Body of pancreas (tissue), 4 donors: ENCODE data around the gene ZSWIM7. TPM values are rescaled to one million over a fixed set of nuclear protein-coding genes. Genes with fewer than 3 reads are reported as not detected.

Experiments used
- ATAC-seq: fragments of 150-250 bp; one replicate; pipeline ENCODE4 v1.9.1; 2016
- DNase-seq, 4 donors: peaks; one replicate each; pipeline ENCODE4 v3.0.0-alpha.2; 2019
- H3K27ac ChIP-seq, 4 donors: fragments of 200-600 bp; sonication (generic); 1 replicate in 3 of 4; 2 replicates in 1 of 4; pipeline versions ENCODE4 v1.5.1 to v1.6.1; 2016 to 2019; ENCODE audit warnings: mild to moderate bottlenecking in 1 of 4, mixed read lengths in 1 of 4, moderate library complexity in 1 of 4
- H3K27me3 ChIP-seq, 2 donors: fragments of 200-600 bp; sonication (generic); one replicate each; pipeline ENCODE4 v1.6.0; 2016; ENCODE audit warnings: mild to moderate bottlenecking in 1 of 2
- H3K36me3 ChIP-seq, 2 donors: fragments of 200-600 bp; sonication (generic); replicated peaks in 1 of 2; 2 replicates each; pipeline ENCODE4 v1.5.1; 2016; ENCODE audit warnings: low read depth in 2 of 2; ENCODE audit not compliant: insufficient read depth in 1 of 2
- H3K4me1 ChIP-seq: fragments of 200-600 bp; sonication (generic); one replicate; pipeline ENCODE4 v1.6.0; 2016
- H3K4me3 ChIP-seq, 2 donors: fragments of 200-600 bp; sonication (generic); 1 replicate in 1 of 2; 2 replicates in 1 of 2; pipeline ENCODE4 v1.5.1; 2016 to 2019
- H3K9me3 ChIP-seq, 3 donors: fragments of 200-600 bp; sonication (generic); 1 replicate in 2 of 3; 2 replicates in 1 of 3; pipeline ENCODE4 v1.5.1; 2016
- POLR2A ChIP-seq, 3 donors: fragments of 450-650 bp; IDR thresholded peaks; one replicate each; pipeline ENCODE4 v1.6.1; 2016; ENCODE audit warnings: antibody characterized with exemption in 3 of 3, mild to moderate bottlenecking in 2 of 3
- whole genome bisulfite sequencing, 2 donors: methylation state at CpG; one replicate each; pipeline ENCODE4 v1.1.5; 2017; 5-methylcytosine and 5-hydroxymethylcytosine counted together
- intact Hi-C: fragments of 100-400 bp; cut with DNase I; formaldehyde crosslinking; loops from one replicate; pipeline ENCODE4 v1.15.1; 2023
- total RNA-seq, 2 donors: library from RNA; depleted of rRNA; stranded (reverse); fragments of >200 nt; gene quantifications; one replicate each; pipeline ENCODE4 v1.1.0, GENCODE V29; 2016
- TF ChIP-seq, protein P1 (sequence below), 7 experiments: fragments of 450-650 bp in 4 of 7; fragments of 200-600 bp in 3 of 7; sonication (generic) in 3 of 7; IDR thresholded peaks; one replicate each; pipeline ENCODE4 v1.5.1; 2016 to 2019; ENCODE audit warnings: antibody characterized with exemption in 7 of 7

Gene ZSWIM7
- total RNA-seq: 10 to 100 TPM; 18.2 to 18.8 TPM

DNA sequence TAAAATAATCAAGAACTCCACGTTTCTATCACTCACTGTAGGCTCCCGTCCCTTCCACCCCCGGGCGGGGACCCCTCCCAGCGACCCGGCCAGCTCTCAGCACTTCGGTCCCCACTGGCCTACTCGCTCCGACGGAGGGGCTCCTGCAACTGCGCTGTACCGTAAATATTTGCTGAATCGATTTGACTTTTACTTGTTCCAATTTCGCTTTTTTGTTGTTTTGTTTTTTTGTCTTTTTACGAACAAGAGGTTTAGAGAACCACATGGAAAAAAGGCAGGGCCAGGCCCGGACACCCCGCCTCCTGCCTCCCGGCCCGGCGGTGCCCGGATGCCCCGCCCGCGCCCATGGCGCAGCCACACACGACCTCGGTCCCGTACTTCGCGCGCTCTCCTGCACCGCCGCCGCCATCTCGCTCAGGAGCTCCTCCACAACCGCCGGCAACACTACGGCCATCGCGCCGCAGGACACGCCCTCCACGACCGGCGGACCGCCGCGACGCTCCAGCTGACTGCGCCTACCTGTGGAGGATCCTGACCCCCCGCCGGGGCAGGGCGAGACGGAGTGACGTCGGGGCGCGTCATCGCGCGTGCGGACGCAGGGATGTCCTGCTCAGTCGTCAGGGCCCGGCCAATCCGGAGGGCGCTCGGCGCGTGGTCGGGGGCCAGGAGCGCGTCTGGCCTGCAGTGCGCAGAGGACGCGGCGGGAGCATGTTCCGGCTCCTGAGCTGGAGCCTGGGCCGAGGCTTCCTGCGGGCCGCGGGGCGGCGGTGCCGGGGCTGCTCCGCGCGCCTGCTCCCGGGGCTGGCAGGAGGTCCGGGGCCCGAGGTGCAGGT, at the start of gene ZSWIM7, which contains the start of gene TTC19:
Gene ZSWIM7 (minus strand): TSS at position 564 of the 833 bp plus-strand sequence. CDS start 110 bp downstream, at position 454.
Gene TTC19 (plus strand): TSS at position 684 of the 833 bp plus-strand sequence. CDS start 25 bp downstream, at position 709.
- peaks cover 17% of the 10 kb centered on the region for H3K4me1 ChIP-seq
- H3K9me3 ChIP-seq: no peaks in the 10 kb centered on the region
- H3K36me3 ChIP-seq: peaks cover 0 to 13% of the 10 kb centered on the region in 2 donors
- 0 to 1% methylated on average over 28 to 76 of the region's 91 CpGs for WGBS, 2 donors
- ATAC-seq (peak; percentile 95), DNase-seq (peak; percentile 96 to 98 (median 98))
- H3K4me3 ChIP-seq: peak within 1 kb of the TSS; percentile 40 to 44
- intact Hi-C loops: no loop called here
- TF ChIP-seq POLR2A (IDR thresholded peaks at IDR 0.05): peak; percentile 91 to 98 (median 96)
- TF ChIP-seq, protein P1, sequence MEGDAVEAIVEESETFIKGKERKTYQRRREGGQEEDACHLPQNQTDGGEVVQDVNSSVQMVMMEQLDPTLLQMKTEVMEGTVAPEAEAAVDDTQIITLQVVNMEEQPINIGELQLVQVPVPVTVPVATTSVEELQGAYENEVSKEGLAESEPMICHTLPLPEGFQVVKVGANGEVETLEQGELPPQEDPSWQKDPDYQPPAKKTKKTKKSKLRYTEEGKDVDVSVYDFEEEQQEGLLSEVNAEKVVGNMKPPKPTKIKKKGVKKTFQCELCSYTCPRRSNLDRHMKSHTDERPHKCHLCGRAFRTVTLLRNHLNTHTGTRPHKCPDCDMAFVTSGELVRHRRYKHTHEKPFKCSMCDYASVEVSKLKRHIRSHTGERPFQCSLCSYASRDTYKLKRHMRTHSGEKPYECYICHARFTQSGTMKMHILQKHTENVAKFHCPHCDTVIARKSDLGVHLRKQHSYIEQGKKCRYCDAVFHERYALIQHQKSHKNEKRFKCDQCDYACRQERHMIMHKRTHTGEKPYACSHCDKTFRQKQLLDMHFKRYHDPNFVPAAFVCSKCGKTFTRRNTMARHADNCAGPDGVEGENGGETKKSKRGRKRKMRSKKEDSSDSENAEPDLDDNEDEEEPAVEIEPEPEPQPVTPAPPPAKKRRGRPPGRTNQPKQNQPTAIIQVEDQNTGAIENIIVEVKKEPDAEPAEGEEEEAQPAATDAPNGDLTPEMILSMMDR (IDR thresholded peaks at IDR 0.05): peak in 1 of 7 experiments; percentile 29
- peak within 1 kb of the TSS; percentile 90 to 97 (median 92) for H3K27ac ChIP-seq
- no peaks in the 10 kb centered on the region for H3K27me3 ChIP-seq

- TF ChIP-seq, protein P1 (IDR thresholded peaks at IDR 0.05): no peak
- TF ChIP-seq POLR2A (IDR thresholded peaks at IDR 0.05): no peak
- H3K27ac ChIP-seq: peak overlapping the region in 3 of 4 donors; percentile 38 to 62 (median 53)
- no peaks in the 10 kb centered on the region for H3K27me3 ChIP-seq
- intact Hi-C loops: no loop called here
- peaks cover 12% of the 10 kb centered on the region for H3K4me1 ChIP-seq
- peak; percentile 75 for ATAC-seq
- H3K9me3 ChIP-seq: no peaks in the 10 kb centered on the region
- no peak overlapping the region for H3K4me3 ChIP-seq
- 50 to 55% methylated on average over 14 of the region's 14 CpGs for WGBS, 2 donors
- peaks cover 0 to 17% of the 10 kb centered on the region in 2 donors for H3K36me3 ChIP-seq
- peak in 3 of 4 donors; percentile 17 to 35 (median 20) for DNase-seq
Measured at GRCh38 chr17:16048811-16049449, 49.4 kb upstream of the ZSWIM7 start.

DNA sequence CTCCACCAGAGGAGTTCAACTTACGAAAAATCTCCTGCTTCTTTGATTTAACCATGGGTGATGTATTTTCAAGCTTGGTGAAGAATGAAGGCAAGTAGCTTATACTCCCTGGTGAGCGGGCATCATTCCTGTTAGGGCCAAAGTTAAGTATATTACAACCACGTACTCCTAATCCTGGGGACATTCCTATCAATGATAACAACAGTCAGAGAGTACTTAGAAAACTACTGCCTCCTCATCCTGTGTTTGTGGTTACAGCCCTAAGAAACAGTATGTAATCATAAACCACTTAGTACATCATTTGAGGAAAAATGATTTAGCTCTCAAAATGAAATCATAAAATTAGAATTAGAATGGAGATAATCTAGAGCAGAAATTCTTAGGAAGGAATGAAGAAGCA, 47.5 kb upstream of the ZSWIM7 start:
- intact Hi-C loops: no loop called here
- TF ChIP-seq, protein P1 (IDR thresholded peaks at IDR 0.05): no peak
- TF ChIP-seq POLR2A (IDR thresholded peaks at IDR 0.05): no peak
- Histone ChIP-seq H3K4me3 (no peak overlapping the region), H3K9me3 (no peaks in the 10 kb centered on the region), H3K27me3 (no peaks in the 10 kb centered on the region), H3K4me1 (peaks cover 20% of the 10 kb centered on the region), H3K36me3 (peaks cover 0 to 17% of the 10 kb centered on the region in 2 donors), H3K27ac (no peak overlapping the region)
- no peak for ATAC-seq
- 88 to 95% methylated on average over 3 of the region's 3 CpGs for WGBS, 2 donors
- no peak for DNase-seq

DNA sequence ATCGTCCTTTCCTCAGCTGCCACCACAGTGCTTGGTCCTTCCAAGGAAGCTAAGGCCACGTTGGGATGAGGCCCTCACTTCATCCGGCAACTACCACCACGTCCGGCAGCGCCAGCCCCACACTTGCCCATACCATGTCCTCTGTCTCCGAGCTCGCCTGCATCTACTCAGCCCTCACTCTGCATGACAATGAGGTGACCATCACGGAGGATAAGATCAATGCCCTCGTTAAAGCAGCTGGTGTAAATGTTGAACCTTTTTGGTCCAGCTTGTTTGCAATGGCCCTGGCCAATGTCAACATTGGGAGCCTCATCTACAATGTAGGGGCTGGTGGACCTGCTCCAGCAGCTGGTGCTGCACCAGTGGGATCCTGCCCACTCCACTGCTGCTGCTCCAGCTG, 45.0 kb upstream of the ZSWIM7 start:
- ATAC-seq: no peak
- no peak overlapping the region for H3K4me3 ChIP-seq
- peaks cover 36% of the 10 kb centered on the region for H3K4me1 ChIP-seq
- H3K27me3 ChIP-seq: no peaks in the 10 kb centered on the region
- 86 to 89% methylated on average over 10 of the region's 10 CpGs for WGBS, 2 donors
- DNase-seq: no peak
- H3K36me3 ChIP-seq: peaks cover 0 to 17% of the 10 kb centered on the region in 2 donors
- intact Hi-C loops: no loop called here
- no peak for TF ChIP-seq POLR2A (IDR thresholded peaks at IDR 0.05)
- TF ChIP-seq, protein P1 (IDR thresholded peaks at IDR 0.05): no peak
- H3K9me3 ChIP-seq: no peaks in the 10 kb centered on the region
- H3K27ac ChIP-seq: no peak overlapping the region
